ENCODE results near the gene GJA3.

The GJA3 gene

GRCh38 chr13:20142927-20143480 lies 17.8 kb downstream of the GJA3 start:
- TF ChIP-seq, protein P1, sequence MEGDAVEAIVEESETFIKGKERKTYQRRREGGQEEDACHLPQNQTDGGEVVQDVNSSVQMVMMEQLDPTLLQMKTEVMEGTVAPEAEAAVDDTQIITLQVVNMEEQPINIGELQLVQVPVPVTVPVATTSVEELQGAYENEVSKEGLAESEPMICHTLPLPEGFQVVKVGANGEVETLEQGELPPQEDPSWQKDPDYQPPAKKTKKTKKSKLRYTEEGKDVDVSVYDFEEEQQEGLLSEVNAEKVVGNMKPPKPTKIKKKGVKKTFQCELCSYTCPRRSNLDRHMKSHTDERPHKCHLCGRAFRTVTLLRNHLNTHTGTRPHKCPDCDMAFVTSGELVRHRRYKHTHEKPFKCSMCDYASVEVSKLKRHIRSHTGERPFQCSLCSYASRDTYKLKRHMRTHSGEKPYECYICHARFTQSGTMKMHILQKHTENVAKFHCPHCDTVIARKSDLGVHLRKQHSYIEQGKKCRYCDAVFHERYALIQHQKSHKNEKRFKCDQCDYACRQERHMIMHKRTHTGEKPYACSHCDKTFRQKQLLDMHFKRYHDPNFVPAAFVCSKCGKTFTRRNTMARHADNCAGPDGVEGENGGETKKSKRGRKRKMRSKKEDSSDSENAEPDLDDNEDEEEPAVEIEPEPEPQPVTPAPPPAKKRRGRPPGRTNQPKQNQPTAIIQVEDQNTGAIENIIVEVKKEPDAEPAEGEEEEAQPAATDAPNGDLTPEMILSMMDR (IDR thresholded peaks at IDR 0.05; ENCODE audit: low read depth, low read length, missing control alignments): no peak

GRCh38 chr13:20142023-20142926 lies 18.6 kb downstream of the GJA3 start:
- no peak for DNase-seq (ENCODE audit: extremely low read depth, low read depth)
- TF ChIP-seq, protein P1 (IDR thresholded peaks at IDR 0.05; ENCODE audit: low read depth, low read length, missing control alignments): no peak
- H3K4me3 ChIP-seq (replicated peaks; ENCODE audit: low read depth, low read length): no peak overlapping the region

More at GRCh38 chr13:20142927-20143480, 17.8 kb downstream of the GJA3 start:
- DNase-seq (ENCODE audit: extremely low read depth, low read depth): no peak
- no peak overlapping the region for H3K4me3 ChIP-seq (replicated peaks; ENCODE audit: low read depth, low read length)

- TF ChIP-seq, protein P1 (IDR thresholded peaks at IDR 0.05; ENCODE audit: low read depth, low read length, missing control alignments): no peak
- no peak for DNase-seq (ENCODE audit: extremely low read depth, low read depth)
- H3K4me3 ChIP-seq (replicated peaks; ENCODE audit: low read depth, low read length): no peak overlapping the region
Measured at GRCh38 chr13:20141238-20142022, 19.4 kb downstream of the GJA3 start.

GRCh38 chr13:20140487-20140886 lies 20.4 kb downstream of the GJA3 start:
- no peak overlapping the region for H3K4me3 ChIP-seq (replicated peaks; ENCODE audit: low read depth, low read length)
- TF ChIP-seq, protein P1 (IDR thresholded peaks at IDR 0.05; ENCODE audit: low read depth, low read length, missing control alignments): no peak
- DNase-seq (ENCODE audit: extremely low read depth, low read depth): no peak

DNA sequence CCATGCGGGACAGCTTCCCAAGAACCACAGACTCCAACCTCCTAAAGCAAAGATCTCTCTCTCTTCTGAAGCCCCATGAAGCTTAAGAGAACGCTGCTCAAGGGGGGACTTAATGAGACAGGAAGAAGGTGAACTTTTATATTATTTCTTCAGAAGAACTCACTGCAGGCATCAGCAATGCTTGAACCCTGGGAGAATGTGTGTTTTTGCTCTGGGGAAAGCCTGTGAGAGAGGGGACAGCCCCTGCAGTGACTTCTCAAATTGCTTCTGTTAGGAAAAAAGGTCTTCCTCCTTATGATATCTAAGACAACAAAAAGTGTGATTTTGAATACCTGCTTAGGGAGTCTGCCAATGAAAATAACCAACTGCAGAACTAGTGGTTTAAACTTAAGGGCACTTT lies 23.0 kb downstream of the GJA3 start:
- TF ChIP-seq, protein P1 (IDR thresholded peaks at IDR 0.05; ENCODE audit: low read depth, low read length, missing control alignments): no peak
- H3K4me3 ChIP-seq (replicated peaks; ENCODE audit: low read depth, low read length): no peak overlapping the region

GRCh38 chr13:20136781-20137703 lies 23.8 kb downstream of the GJA3 start:
- no peak for DNase-seq (ENCODE audit: extremely low read depth, low read depth)
- H3K4me3 ChIP-seq (replicated peaks; ENCODE audit: low read depth, low read length): no peak overlapping the region
- TF ChIP-seq, protein P1 (IDR thresholded peaks at IDR 0.05; ENCODE audit: low read depth, low read length, missing control alignments): peak; percentile 56

More for the DNA sequence above, 23.0 kb downstream of the GJA3 start:
- DNase-seq (ENCODE audit: extremely low read depth, low read depth): no peak

Measured in HFF-Myc (cell line).